Peyer's patch (tissue), 4 donors: ENCODE results near the gene GLRX2.

Source experiments
- CTCF ChIP-seq, 6 experiments: fragments of 450-650 bp in 4 of 6; fragments of 200-600 bp in 2 of 6; sonication (generic) in 1 of 6; IDR thresholded peaks; one replicate each; pipeline ENCODE4 v1.5.1; 2017 to 2019; ENCODE audit warnings: antibody characterized with exemption in 6 of 6, mild to moderate bottlenecking in 3 of 6, moderate library complexity in 1 of 6
- POLR2A ChIP-seq, 2 donors: fragments of 450-650 bp; IDR thresholded peaks; one replicate each; pipeline ENCODE4 v1.5.1; 2017; ENCODE audit warnings: antibody characterized with exemption in 2 of 2, mild to moderate bottlenecking in 2 of 2, moderate library complexity in 2 of 2

- TF ChIP-seq CTCF (IDR thresholded peaks at IDR 0.05) (no peak), POLR2A (IDR thresholded peaks at IDR 0.05) (no peak)
These were observed 11.1 kb downstream of the GLRX2 start for GRCh38 chr1:193094112-193094511.
